HCT116 (cell line): ENCODE results near the gene CREB3L4. TPM values are rescaled to one million over a fixed set of nuclear protein-coding genes. Genes with fewer than 3 reads are reported as not detected.

ENCODE experiments used
- ATAC-seq: fragments of 200-7000 bp; cut with Tn5 transposase; 2 replicates; pipeline ENCODE4 v1.9.1; 2020; ENCODE audit warnings: mild to moderate bottlenecking, moderate library complexity
- BruUV-seq: library from RNA; stranded (reverse); fragments of 400-500 nt; replicated peaks from 2 replicates; lab custom pipeline; 2021; lab: Mats Ljungman, UMichigan
- CTCF ChIA-PET: fragments of 300-600 bp; sonication (Branson Sonifier 250); formaldehyde crosslinking; loops from one replicate; lab custom pipeline; 2021; ENCODE audit warnings: antibody characterized with exemption; lab: Charles Lee
- POLR2A ChIA-PET: fragments of 300-600, 350-600 bp; sonication (Branson Sonifier 250); formaldehyde crosslinking; loops from one replicate; lab custom pipeline; 2021; ENCODE audit warnings: antibody characterized with exemption; lab: Charles Lee
- RAD21 ChIA-PET, 2 experiments: fragments of 300-600 bp; sonication (Branson Sonifier 250); formaldehyde crosslinking; loops; one replicate each; lab custom pipeline; 2023; ENCODE audit warnings: low total read pairs in 2 of 2; ENCODE audit not compliant: uncharacterized antibody in 2 of 2, unreplicated experiment in 2 of 2, low non-redundant PET in 1 of 2; lab: Charles Lee
- DNase-seq: peaks from one replicate; pipeline ENCODE4 v3.0.0-alpha.2; 2010; ENCODE audit warnings: low read depth, low spot score
- H2AFZ ChIP-seq: fragments of 200-600 bp; shearing (Covaris generic), sonication (generic); 2 replicates; pipeline ENCODE4 v1.6.1; 2017; ENCODE audit warnings: low read depth, mixed run types, mixed read lengths, antibody characterized with exemption, low read length; ENCODE audit not compliant: poor library complexity, severe bottlenecking
- H3K27ac ChIP-seq: 2 replicates; pipeline ENCODE4 v1.5.1; 2012; ENCODE audit warnings: low read depth, low read length
- H3K27me3 ChIP-seq: fragments of 200-600 bp; sonication (generic); 2 replicates; pipeline ENCODE4 v1.6.1; 2016; ENCODE audit warnings: mixed run types, low read length, mixed read lengths; ENCODE audit not compliant: insufficient read depth
- H3K36me3 ChIP-seq, 2 experiments: fragments of 200-500 bp in 1 of 2; fragments of 200-600 bp in 1 of 2; sonication (Bioruptor generic) in 1 of 2; sonication (generic) in 1 of 2; 2 replicates each; pipeline versions ENCODE4 v1.5.1 to v1.6.1; 2014 to 2016; ENCODE audit warnings: low read length in 2 of 2, inconsistent platforms in 1 of 2, mixed read lengths in 1 of 2, mixed run types in 1 of 2; ENCODE audit not compliant: insufficient read depth in 2 of 2, control insufficient read depth in 1 of 2
- H3K4me1 ChIP-seq, 2 experiments: fragments of 200-600 bp in 1 of 2; sonication (generic) in 1 of 2; 2 replicates each; pipeline versions ENCODE4 v1.5.1 to v1.6.1; 2012 to 2017; ENCODE audit warnings: low read length in 2 of 2, inconsistent platforms in 1 of 2, mild to moderate bottlenecking in 1 of 2, mixed read lengths in 1 of 2, mixed run types in 1 of 2, moderate library complexity in 1 of 2; ENCODE audit not compliant: insufficient read depth in 2 of 2, control insufficient read depth in 1 of 2
- H3K4me2 ChIP-seq: fragments of 200-600 bp; sonication (generic); 2 replicates; pipeline ENCODE4 v1.6.1; 2017; ENCODE audit warnings: mixed run types, low read length, mixed read lengths
- H3K4me3 ChIP-seq, 2 experiments: fragments of 200-600 bp in 1 of 2; sonication (generic) in 1 of 2; replicated peaks in 1 of 2; 2 replicates each; pipeline ENCODE4 v1.5.1; 2011 to 2016; ENCODE audit warnings: low read length in 2 of 2, control low read depth in 1 of 2, low read depth in 1 of 2, mild to moderate bottlenecking in 1 of 2, mixed read lengths in 1 of 2, mixed run types in 1 of 2
- H3K79me2 ChIP-seq: fragments of 200-600 bp; sonication (generic); 2 replicates; pipeline ENCODE4 v1.6.1; 2017; ENCODE audit warnings: mild to moderate bottlenecking, mixed run types, low read length, moderate library complexity, mixed read lengths; ENCODE audit not compliant: insufficient read depth
- H3K9ac ChIP-seq: fragments of 200-600 bp; sonication (generic); 2 replicates; pipeline ENCODE4 v1.6.1; 2016; ENCODE audit warnings: low read length, mixed read lengths
- H3K9me2 ChIP-seq: fragments of 200-600 bp; sonication (generic), shearing (Covaris generic); 2 replicates; pipeline ENCODE4 v1.6.1; 2017; ENCODE audit warnings: mixed run types, mild to moderate bottlenecking, moderate library complexity; ENCODE audit not compliant: insufficient read depth
- H3K9me3 ChIP-seq, 2 experiments: fragments of 200-500 bp in 1 of 2; fragments of 200-600 bp in 1 of 2; sonication (Bioruptor generic) in 1 of 2; sonication (generic) in 1 of 2; 2 replicates each; pipeline ENCODE4 v1.6.1; 2014 to 2017; ENCODE audit warnings: low read length in 2 of 2, mixed read lengths in 2 of 2, inconsistent platforms in 1 of 2, low read depth in 1 of 2, mild to moderate bottlenecking in 1 of 2, mixed run types in 1 of 2, moderate library complexity in 1 of 2; ENCODE audit not compliant: control insufficient read depth in 1 of 2, insufficient read depth in 1 of 2
- H4K20me1 ChIP-seq: fragments of 200-600 bp; sonication (generic), shearing (Covaris generic); 2 replicates; pipeline ENCODE4 v1.6.1; 2017; ENCODE audit warnings: mixed run types, mild to moderate bottlenecking, moderate library complexity; ENCODE audit not compliant: insufficient read depth
- CBX3 ChIP-seq: IDR thresholded peaks from 2 replicates; pipeline ENCODE4 v1.6.1; 2012; ENCODE audit warnings: low read depth
- CTCF ChIP-seq, 3 experiments: fragments of 200-600 bp in 1 of 3; sonication (generic) in 1 of 3; IDR thresholded peaks in 2 of 3; conservative IDR thresholded peaks in 1 of 3; 2 replicates each; pipeline ENCODE4 v1.5.1; 2012 to 2017; ENCODE audit warnings: low read depth in 2 of 3, low read length in 2 of 3, antibody characterized with exemption in 1 of 3, borderline replicate concordance in 1 of 3, control low read depth in 1 of 3, mild to moderate bottlenecking in 1 of 3, mixed read lengths in 1 of 3, mixed run types in 1 of 3, moderate library complexity in 1 of 3; ENCODE audit not compliant: insufficient read depth in 1 of 3
- MAX ChIP-seq: IDR thresholded peaks from 2 replicates; pipeline ENCODE4 v1.6.1; 2012
- intact Hi-C: fragments of 100-400 bp; cut with micrococcal nuclease; formaldehyde crosslinking; loops from 2 replicates; pipeline ENCODE4 v1.10.0; 2022
- total RNA-seq: library from RNA; stranded (reverse); gene quantifications from one replicate; pipeline ENCODE4 v1.2.1, GENCODE V29; 2021; ENCODE audit not compliant: unreplicated experiment

CREB3L4 gene
- total RNA-seq, 1 experiment from 2014 or later: 15.3 TPM

GRCh38 chr1:153929981-153930948, 37.4 kb upstream of the CREB3L4 start:
- H3K79me2 ChIP-seq: no peaks in the 10 kb centered on the region
- no peak overlapping the region for H3K4me3 ChIP-seq
- no peaks in the 10 kb centered on the region for H3K4me1 ChIP-seq
- intact Hi-C loops: no loop called here
- H3K36me3 ChIP-seq: peaks cover 5 to 11% of the 10 kb centered on the region in 2 experiments; a peak in 3 of 4 replicates
- CTCF ChIA-PET: no interaction called here
- no peaks in the 10 kb centered on the region for H4K20me1 ChIP-seq
- no peak overlapping the region for H3K9ac ChIP-seq
- DNase-seq (no peak), ATAC-seq (peak; percentile 55; the same call in 1 of the 2 replicates)
- no peak for TF ChIP-seq CBX3
- TF ChIP-seq CTCF (IDR thresholded peaks at IDR 0.05 in 2 of 3, conservative IDR thresholded peaks at IDR 0.05 in 1 of 3; ENCODE audit: borderline replicate concordance in 1 of 3, insufficient read depth in 1 of 3, low read depth in 2 of 3, low read length in 2 of 3): peak in 1 of 3 experiments; percentile 27; a peak in 2 of 6 replicates
- TF ChIP-seq MAX: no peak
- H3K27ac ChIP-seq: no peak overlapping the region
- RAD21 ChIA-PET: no interaction called here
- no peak overlapping the region for H2AFZ ChIP-seq
- no peak overlapping the region for H3K4me2 ChIP-seq
- H3K9me2 ChIP-seq: no peaks in the 10 kb centered on the region
- no peaks in the 10 kb centered on the region for H3K27me3 ChIP-seq
- no TSS peak for BruUV-seq
- POLR2A ChIA-PET: no interaction called here
- no peaks in the 10 kb centered on the region for H3K9me3 ChIP-seq
